NCI-H1417 (cell line): ENCODE data around the gene ARHGAP20.

Source experiments
- DNase-seq, 3 experiments: peaks; one replicate each; lab custom pipeline; 2025; lab: John Stamatoyannopoulos, UW

Gene ARHGAP20

DNA sequence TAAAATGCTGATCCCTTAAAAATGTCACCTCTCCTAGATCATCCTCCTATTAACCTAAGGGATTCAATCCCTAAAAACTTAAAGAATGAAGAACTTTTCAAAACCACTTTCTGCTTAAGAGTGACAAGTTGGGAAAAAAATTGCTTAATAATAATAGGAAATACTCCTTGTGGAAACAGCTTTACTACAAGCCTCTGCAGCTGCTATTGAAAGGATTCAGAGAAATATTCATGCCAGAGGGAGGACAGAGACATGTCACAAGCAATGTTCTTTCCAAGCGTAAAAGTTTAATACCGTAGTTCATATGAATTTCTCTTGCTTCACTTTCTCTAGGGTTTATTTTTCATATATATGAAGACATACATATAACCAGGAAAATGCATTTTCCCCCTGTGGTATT is 98.2 kb downstream of the ARHGAP20 start:
- DNase-seq, result no peak

DNA sequence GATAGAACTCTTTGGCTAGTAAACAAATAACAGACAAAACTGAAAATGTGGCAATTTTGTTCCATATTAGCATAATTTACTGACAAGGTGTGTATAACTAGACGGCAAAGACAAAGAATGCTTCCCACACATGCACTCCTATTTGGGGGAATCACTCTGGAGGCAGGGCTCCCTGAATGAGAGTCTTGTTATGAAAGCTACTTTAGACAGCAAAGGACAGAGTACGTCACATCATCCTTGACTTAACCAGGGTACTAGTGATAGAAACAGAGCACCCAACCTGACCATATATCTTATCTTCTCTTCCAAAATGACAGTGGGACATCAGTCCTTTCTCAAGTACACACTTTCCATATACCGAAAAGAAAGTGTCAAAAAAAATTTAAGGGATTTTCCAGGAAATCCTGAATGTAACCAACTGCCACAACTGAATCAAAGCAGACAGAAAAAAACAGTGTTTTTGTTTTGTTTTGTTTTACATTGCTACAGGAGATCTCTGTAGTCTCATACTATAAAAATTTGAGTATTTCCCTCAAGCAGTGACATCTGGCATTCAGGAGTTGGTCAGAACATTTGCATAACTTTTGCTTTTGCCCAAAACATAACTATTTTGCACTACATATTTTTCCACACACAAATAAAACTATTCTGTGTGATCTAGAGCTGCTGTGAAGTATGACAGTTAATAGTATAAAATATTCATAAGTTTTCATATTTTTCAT is 98.9 kb downstream of the ARHGAP20 start:
- no peak for DNase-seq

GRCh38 chr11:110606415-110606814 is 105.8 kb downstream of the ARHGAP20 start:
- no peak for DNase-seq

DNA sequence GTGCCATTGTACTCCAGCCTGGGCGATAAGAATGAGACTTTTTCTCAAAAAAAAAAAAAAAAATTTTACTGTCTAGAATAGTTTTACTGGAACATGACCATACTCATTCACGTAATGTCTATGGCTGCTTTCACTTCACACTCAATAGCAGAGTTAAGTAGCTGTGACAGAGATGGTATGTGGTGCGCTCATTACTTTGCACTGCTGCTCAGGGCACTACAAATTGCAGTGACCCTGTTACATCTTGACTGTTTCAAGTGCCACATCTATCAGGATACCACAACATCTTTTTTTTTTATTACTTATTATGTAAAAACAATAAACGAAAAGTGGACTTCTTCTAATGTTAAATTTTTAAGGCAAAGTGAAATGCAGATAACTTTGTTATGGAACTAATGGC is 110.3 kb downstream of the ARHGAP20 start:
- DNase-seq, result peak in 1 of 3 experiments; percentile 88

GRCh38 chr11:110600322-110600721 is 111.9 kb downstream of the ARHGAP20 start:
- no peak for DNase-seq

- DNase-seq, result no peak
These were observed 113.0 kb downstream of the ARHGAP20 start for GRCh38 chr11:110599207-110599606.

DNA sequence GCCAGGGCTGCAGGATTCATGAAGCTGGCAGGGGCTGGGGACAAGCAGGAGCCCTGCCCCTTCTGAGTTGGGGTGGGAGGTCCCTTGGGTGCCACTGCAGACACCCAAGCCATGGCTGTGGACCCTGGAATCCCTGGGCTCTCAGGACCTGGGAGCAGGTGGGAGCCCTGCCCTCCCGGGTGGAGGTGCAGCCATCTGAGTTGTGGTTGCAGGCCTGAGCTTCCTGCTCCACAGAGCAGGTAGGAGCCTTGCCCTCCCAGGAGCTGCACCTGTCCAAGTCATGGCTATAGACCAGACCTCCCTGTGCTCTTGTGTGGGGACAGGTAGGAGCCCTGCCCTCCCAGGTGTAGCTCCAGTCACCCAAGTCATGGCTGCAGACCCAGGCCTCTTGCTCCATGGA is 113.5 kb downstream of the ARHGAP20 start:
- DNase-seq, result no peak

DNA sequence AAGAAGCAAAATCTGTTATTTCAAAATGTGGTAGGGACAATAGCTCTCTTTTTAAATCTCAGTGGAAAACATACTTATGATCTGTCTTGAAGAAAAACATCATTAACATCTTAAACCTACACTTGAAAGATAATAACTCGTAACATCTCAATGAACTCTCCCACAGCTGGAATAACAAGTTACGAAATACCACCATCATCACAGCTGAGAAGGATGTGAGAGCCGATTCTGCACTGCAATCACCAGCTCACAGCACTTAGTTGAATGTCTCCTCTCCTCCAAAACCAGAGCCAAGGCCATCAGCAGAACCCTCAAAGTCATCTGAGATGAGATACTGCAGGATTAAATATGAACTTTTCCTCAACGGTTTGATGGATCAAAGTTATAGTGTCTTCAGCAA is 124.3 kb downstream of the ARHGAP20 start:
- no peak for DNase-seq

DNA sequence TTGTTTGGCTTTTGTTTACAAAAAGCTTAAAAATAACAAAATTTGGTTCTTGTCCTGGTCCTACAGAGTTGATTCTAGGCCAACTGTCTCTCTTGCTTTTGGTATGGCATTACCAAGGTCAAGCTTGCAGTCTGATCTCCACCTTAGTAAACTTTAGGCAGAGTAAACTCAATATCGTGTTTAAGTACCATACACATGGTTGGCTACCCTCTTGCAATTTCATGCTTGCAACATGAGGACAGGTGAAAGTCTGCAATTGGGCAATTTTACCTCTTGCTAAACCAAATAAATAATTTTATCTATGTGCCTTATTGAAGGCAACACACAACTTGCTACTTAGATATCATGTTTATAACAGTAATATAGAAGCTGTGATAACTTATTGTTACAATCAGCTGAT is 125.1 kb downstream of the ARHGAP20 start:
- DNase-seq, result no peak

DNA sequence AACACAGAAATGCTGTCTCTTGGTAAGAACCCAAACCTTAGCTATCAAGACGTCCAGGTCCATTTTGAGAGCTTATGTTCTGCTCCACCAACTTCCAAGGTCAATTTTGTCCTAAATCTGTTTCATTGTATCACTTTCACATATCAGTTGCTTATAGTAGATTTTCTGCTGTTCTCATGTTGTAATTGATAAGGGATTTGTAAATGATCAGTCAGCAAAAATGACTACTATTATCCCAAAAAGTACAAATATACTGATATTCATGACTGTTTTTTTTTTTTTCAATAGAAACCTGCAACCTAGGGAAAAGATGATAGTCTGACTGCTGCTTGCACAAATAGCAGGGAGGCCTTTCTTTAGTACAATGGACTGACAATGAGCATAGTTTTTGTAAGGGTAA is 128.1 kb downstream of the ARHGAP20 start:
- no peak for DNase-seq

DNA sequence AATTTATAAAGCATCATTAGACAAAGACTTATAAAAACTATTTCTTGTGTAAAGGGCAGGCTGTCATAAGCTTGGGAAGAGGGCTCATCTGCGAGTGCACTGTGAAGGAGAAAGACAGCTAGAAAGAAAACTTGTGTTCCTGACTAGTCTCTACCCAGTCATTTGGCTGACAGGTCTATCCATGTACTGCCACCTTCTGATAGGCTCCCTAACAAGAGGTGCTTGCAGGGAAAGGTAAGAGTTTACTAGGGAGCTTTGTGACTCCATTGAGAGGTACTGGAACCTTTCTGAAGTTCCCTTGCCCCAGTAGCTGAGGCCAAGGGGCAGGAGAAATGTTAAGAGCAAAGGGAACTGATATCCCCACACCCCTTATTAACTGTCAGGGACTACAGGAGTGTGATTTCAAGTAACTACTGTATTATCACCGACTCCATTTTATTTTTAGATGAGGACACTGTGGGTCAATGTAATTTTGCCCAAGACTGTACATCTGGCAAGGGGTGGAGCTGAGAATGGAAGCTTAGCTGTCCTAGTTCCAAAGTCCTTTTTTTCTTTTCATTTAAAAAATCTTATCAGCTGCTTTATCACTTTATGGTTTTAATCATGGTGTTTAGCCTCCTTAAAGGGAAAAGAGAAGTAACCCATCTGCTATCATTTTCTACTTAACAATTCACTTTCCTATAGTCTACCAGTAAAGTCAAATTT is 129.4 kb downstream of the ARHGAP20 start:
- no peak for DNase-seq

GRCh38 chr11:110580571-110580970 is 131.7 kb downstream of the ARHGAP20 start:
- DNase-seq, result no peak

DNA sequence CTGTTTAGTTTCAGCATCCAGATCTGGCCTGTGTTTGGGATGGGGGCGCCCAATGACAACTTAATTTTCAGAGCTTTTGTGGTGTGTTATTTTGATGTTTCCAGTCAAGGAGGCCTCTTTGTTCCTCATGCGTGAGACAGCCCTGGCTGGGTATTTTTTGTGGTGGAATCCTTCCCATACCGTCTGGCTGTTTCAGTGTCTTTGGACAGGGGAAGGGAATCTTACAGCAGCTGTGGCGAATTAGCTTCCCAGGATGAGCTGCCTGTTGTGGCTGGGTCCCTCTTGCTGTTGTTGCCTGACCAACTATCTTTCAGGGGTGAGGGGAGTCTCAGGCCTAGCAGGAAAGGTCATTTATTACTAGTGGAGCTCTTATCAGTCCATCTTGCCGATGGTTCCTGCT is 138.8 kb downstream of the ARHGAP20 start:
- no peak for DNase-seq

- DNase-seq, result no peak
These were observed 141.0 kb downstream of the ARHGAP20 start for GRCh38 chr11:110571081-110571720.

DNA sequence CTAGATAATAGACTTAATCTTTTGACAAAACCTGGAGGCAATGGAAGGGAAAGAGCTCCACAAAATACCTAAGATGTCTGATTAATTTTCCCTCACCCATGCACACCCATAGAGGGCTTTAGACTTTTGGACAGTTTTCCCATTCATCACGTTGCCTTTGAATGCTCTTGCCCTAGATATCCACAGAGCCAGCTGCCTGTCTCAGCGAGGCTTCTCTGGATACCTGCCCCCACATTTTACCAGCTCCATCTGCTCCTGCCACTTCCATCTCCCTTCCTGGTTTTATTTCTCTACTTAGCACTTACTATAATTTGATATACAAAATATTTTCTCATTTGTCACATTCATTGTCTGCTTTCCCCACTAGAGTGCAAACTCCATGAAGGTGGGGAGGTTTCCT is 145.7 kb downstream of the ARHGAP20 start:
- DNase-seq, result no peak

DNA sequence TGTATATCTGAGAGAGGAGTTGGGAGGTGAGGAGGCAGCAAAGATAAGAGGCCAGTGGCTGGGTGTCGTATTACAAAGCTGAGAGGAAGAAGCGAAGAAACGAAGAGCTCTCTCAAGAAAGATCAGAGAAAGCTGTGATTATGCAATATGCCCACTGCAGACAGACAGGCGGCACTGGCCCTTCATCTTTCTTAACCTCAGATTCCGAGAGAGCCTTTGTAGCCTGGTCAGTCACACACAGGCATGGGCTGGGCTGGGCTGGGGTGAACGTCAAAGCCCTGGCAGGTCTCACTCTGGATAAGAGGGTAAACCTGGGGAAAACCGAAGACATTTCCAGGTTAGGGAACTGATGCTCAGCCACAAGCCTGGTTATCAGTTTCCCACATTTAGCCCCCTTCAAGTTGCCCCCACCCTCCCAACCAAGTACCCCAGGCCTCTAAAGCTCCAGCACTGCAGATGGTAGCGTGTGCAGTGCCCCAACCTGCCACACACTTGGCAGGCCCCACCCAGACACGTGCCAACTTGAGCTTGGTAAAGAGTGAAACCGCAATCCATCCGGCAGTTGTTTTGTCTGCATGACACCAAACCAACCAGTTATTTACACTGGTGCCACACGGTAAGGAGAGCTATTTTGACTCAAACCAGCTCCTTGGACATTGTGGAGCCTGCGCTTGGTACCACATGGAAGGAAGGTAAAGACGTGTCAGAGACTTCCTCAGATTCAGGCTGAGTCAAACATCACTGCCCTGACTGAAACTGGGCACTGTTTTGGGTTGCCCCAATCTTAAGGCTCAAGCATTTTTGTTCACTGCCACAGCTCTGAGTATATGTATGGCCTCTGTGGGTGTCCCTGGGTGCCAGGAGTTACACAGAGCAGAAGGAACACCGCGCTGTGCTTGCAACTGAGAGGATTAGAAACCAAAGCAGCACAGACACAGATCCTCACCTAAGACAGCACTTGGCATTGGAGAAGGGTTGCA is 146.6 kb downstream of the ARHGAP20 start:
- DNase-seq, result peak in 1 of 3 experiments; percentile 65

- DNase-seq, result no peak
These were observed 147.4 kb downstream of the ARHGAP20 start for GRCh38 chr11:110564676-110565356.

GRCh38 chr11:110544779-110545178 is 167.5 kb downstream of the ARHGAP20 start:
- DNase-seq, result no peak

GRCh38 chr11:110538154-110538553 is 174.1 kb downstream of the ARHGAP20 start:
- no peak for DNase-seq

DNA sequence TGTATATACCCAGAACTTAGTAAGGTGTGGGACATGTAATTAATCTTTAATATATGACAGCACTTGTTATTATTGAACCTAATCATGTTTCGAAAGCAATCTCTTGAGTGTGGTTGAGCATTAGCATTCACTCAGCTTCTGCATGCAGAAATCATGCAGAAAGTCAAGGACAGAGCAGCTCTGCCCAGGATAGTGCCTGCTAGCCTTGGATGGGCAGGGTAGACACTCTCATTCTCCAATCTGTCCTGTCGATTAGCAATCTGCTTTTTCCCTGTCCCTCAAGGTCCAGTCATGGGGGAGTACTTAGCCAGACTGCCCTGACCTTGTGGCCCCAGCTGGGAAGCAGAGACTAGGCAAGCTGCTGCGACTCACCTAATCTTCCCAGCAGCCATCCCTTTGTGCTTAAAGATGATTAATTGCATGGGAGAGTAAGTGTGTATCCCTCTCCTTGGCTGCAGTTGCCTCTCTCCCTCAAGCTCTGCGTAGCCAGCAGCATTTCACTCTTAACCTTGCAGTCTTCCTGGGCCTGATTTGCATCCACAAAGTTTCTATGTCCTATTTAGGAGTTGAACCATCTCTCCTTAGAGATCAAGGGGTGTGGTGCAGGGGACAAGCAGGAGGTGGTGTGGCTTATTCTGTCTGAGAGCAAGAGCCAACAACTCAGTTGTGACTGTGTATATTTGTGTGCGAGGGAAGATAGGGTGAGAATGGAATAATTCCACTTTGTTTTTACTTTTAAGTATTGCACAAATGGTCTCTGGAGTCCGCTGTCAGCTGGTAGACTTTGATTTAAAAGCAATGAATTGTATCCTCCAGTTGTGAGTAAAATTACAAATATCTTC is 181.1 kb downstream of the ARHGAP20 start:
- DNase-seq, result peak in 1 of 3 experiments; percentile 37
